GM12891 (cell line): ENCODE data around the gene BABAM2.

Experiments
- DNase-seq: peaks from one replicate; pipeline ENCODE4 v3.0.0; 2011; ENCODE audit warnings: low spot score; ENCODE audit not compliant: insufficient read length
- FAIRE-seq: peaks from 2 replicates; lab custom pipeline; 2011; peaks lifted over from hg19 to GRCh38; lab: Jason Lieb, UNC
- PAX5 ChIP-seq: IDR thresholded peaks from 2 replicates; pipeline ENCODE4 v1.6.1; 2011; ENCODE audit warnings: low read length, moderate library complexity, mild to moderate bottlenecking; ENCODE audit not compliant: insufficient read depth, severe bottlenecking
- POLR2A ChIP-seq: IDR thresholded peaks from 2 replicates; pipeline ENCODE4 v1.6.1; 2011; ENCODE audit warnings: low read depth, low read length, control low read depth
- POLR2AphosphoS5 ChIP-seq: IDR thresholded peaks from 2 replicates; pipeline ENCODE4 v1.6.1; 2011; ENCODE audit warnings: low read depth, low read length, control low read depth
- POU2F2 ChIP-seq: IDR thresholded peaks from 2 replicates; pipeline ENCODE4 v1.6.1; 2011; ENCODE audit warnings: low read depth, mild to moderate bottlenecking, control low read depth, low read length, moderate library complexity
- SPI1 ChIP-seq: IDR thresholded peaks from 2 replicates; pipeline ENCODE4 v1.6.1; 2011; ENCODE audit warnings: low read depth, low read length, control low read depth
- TAF1 ChIP-seq: IDR thresholded peaks from 2 replicates; pipeline ENCODE4 v1.6.1; 2011; ENCODE audit warnings: low read depth, low read length, control low read depth

Gene BABAM2

GRCh38 chr2:28217042-28217740 is 326.7 kb downstream of the BABAM2 start:
- DNase-seq (no peak), FAIRE-seq (no peak)
- TF ChIP-seq POLR2A, result no peak
- no peak for TF ChIP-seq POU2F2
- TF ChIP-seq PAX5, result no peak

- DNase-seq (no peak), FAIRE-seq (no peak)
- TF ChIP-seq TAF1, result no peak
- no peak for TF ChIP-seq PAX5
- TF ChIP-seq POLR2AphosphoS5, result no peak
- no peak for TF ChIP-seq POLR2A
- TF ChIP-seq POU2F2, result no peak
- no peak for TF ChIP-seq SPI1
Observed at GRCh38 chr2:28219138-28219537, 328.6 kb downstream of the BABAM2 start.

- no peak for TF ChIP-seq POLR2A
- TF ChIP-seq POU2F2, result no peak
- no peak for TF ChIP-seq TAF1
- TF ChIP-seq SPI1, result no peak
- no peak for TF ChIP-seq PAX5
- TF ChIP-seq POLR2AphosphoS5, result no peak
- FAIRE-seq (no peak), DNase-seq (no peak)
Observed at GRCh38 chr2:28219758-28220368, 329.3 kb downstream of the BABAM2 start.

GRCh38 chr2:28224648-28225472 is 334.3 kb downstream of the BABAM2 start:
- no peak for TF ChIP-seq TAF1
- TF ChIP-seq POLR2AphosphoS5, result no peak
- no peak for TF ChIP-seq SPI1
- no peak for TF ChIP-seq POLR2A
- TF ChIP-seq PAX5, result no peak
- TF ChIP-seq POU2F2, result no peak
- DNase-seq (no peak), FAIRE-seq (no peak)

GRCh38 chr2:28225473-28226080 is 335.0 kb downstream of the BABAM2 start:
- TF ChIP-seq TAF1 (no peak), PAX5 (no peak), POLR2A (no peak)

GRCh38 chr2:28226558-28226957 is 336.0 kb downstream of the BABAM2 start:
- no peak for DNase-seq
- FAIRE-seq, result no peak
- TF ChIP-seq POU2F2, result no peak
- TF ChIP-seq POLR2A, result no peak
- no peak for TF ChIP-seq PAX5
- no peak for TF ChIP-seq SPI1
- no peak for TF ChIP-seq TAF1
- TF ChIP-seq POLR2AphosphoS5, result no peak

More at GRCh38 chr2:28225473-28226080, 335.0 kb downstream of the BABAM2 start:
- FAIRE-seq (no peak), DNase-seq (no peak)

GRCh38 chr2:28227498-28227897 is 337.0 kb downstream of the BABAM2 start:
- FAIRE-seq (no peak), DNase-seq (no peak)
- TF ChIP-seq TAF1 (no peak), POLR2AphosphoS5 (no peak), POLR2A (no peak), PAX5 (no peak), POU2F2 (no peak), SPI1 (no peak)

DNA sequence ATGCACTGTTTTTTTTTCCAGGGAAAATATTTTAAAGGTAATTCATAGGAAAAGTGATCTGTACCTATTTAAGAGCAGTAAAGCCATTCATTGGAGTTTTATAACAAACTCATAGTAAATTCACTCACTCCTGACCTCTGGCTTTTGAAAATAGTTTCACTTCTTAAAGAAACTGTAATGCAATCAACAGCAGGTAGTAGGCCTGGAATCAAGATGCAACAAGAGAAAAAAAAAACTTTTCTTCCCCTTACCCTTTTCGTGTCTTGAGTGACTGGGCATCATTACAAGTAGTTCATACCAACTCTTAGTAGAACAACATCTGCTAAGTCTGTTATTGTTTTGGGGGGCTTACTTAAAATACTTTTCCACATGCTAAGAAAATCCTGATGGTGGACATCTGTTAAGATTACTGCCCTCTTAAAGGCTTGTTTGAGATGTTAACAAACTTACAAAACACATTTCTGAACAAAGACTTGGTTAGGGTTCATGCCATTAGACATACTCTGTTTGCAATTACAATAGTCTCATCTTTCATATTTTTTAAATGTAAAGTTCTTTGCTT is 338.0 kb downstream of the BABAM2 start:
- FAIRE-seq (no peak), DNase-seq (no peak)
- TF ChIP-seq SPI1 (no peak), POLR2A (no peak), PAX5 (no peak), POU2F2 (no peak), TAF1 (no peak), POLR2AphosphoS5 (no peak)

DNA sequence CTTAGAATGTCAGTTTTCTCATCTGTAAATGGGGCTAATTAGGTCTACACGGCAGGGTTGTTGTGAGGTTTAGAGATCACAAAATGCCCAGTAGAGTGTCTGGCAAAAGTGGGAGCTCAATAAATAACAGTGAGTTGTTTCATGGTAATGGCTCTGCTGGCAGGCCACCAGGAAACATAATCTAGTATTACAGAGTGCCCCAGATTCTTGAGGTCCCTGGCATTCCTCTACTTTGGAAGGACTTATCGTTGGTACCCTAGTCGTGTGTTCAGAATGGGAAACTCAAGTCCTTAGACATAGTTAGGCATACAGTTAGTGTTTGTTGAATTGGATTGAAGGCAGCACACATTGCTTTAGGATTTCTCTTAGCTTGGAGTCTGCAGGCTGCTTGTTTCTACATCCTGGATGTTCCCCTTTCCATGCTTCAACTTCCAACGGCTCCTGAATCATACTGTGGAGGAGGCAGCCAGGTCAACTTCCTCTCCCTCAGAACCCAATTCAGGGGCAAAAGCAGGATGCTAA is 340.6 kb downstream of the BABAM2 start:
- TF ChIP-seq SPI1, result no peak
- TF ChIP-seq PAX5, result no peak
- no peak for TF ChIP-seq TAF1
- no peak for TF ChIP-seq POLR2A
- TF ChIP-seq POU2F2, result no peak
- no peak for TF ChIP-seq POLR2AphosphoS5
- FAIRE-seq, result no peak
- no peak for DNase-seq
